Transverse colon (tissue), 4 donors: ENCODE results near the gene SEMA4D. TPM values are rescaled to one million over a fixed set of nuclear protein-coding genes. Genes with fewer than 3 reads are reported as not detected.

ENCODE experiments used
- DNase-seq: peaks from one replicate; pipeline ENCODE4 v3.0.0-alpha.2; 2019
- H3K27ac ChIP-seq, 4 donors: fragments of 200-600 bp; sonication (generic); 2 replicates each; pipeline ENCODE4 v1.5.1; 2016 to 2018; ENCODE audit warnings: inconsistent platforms in 4 of 4
- H3K27me3 ChIP-seq: fragments of 200-600 bp; sonication (generic); 2 replicates; pipeline ENCODE4 v1.5.1; 2017; ENCODE audit warnings: inconsistent platforms
- H3K36me3 ChIP-seq, 4 donors: fragments of 200-600 bp; sonication (generic); 2 replicates each; pipeline ENCODE4 v1.5.1; 2017 to 2019; ENCODE audit warnings: inconsistent platforms in 4 of 4
- H3K4me1 ChIP-seq, 4 donors: fragments of 200-600 bp; sonication (generic); 2 replicates each; pipeline ENCODE4 v1.5.1; 2017 to 2020; ENCODE audit warnings: inconsistent platforms in 4 of 4
- H3K4me3 ChIP-seq, 4 donors: fragments of 200-600 bp; sonication (generic); 1 replicate in 1 of 4; 2 replicates in 3 of 4; pipeline versions ENCODE4 v1.5.1 to v1.6.1; 2017 to 2019; ENCODE audit warnings: inconsistent platforms in 4 of 4
- H3K9me3 ChIP-seq, 2 donors: fragments of 200-600 bp; sonication (generic); 2 replicates each; pipeline ENCODE4 v1.5.1; 2017 to 2019; ENCODE audit warnings: inconsistent platforms in 2 of 2
- CTCF ChIP-seq, 5 experiments: fragments of 200-600 bp in 3 of 5; fragments of 450-650 bp in 2 of 5; sonication (generic) in 3 of 5; IDR thresholded peaks; 1 replicate in 2 of 5; 2 replicates in 3 of 5; pipeline ENCODE4 v1.5.1; 2016 to 2017; ENCODE audit warnings: antibody characterized with exemption in 5 of 5, inconsistent platforms in 3 of 5, mild to moderate bottlenecking in 2 of 5, moderate library complexity in 1 of 5
- EP300 ChIP-seq: sonication (generic); formaldehyde crosslinking; IDR thresholded peaks from one replicate; pipeline ENCODE4 v1.6.1; 2017; ENCODE audit warnings: antibody characterized with exemption, low read depth
- POLR2A ChIP-seq: fragments of 450-650 bp; IDR thresholded peaks from one replicate; pipeline ENCODE4 v1.6.1; 2016; ENCODE audit warnings: antibody characterized with exemption, mild to moderate bottlenecking, moderate library complexity
- POLR2AphosphoS5 ChIP-seq, 3 donors: sonication (generic); formaldehyde crosslinking; IDR thresholded peaks; one replicate each; pipeline ENCODE4 v1.6.1; 2016; ENCODE audit warnings: antibody characterized with exemption in 3 of 3
- WGBS, 2 donors: methylation state at CpG; one replicate each; pipeline ENCODE4 v1.1.5; 2018; ENCODE audit warnings: low coverage in 1 of 2; 5-methylcytosine and 5-hydroxymethylcytosine counted together
- in situ Hi-C, 4 donors: fragments of 200-750 bp; cut with MboI; loops; one replicate each; pipeline versions ENCODE4 v1.15.0 to v1.15.1; 2017; ENCODE audit warnings: low sequenced_read_pairs in 3 of 4, low pct_ligation_motif_present in 1 of 4, low pct_unique_long_range_greater_than_20kb in 1 of 4
- intact Hi-C: fragments of 100-400 bp; cut with DNase I; formaldehyde crosslinking; loops from one replicate; pipeline ENCODE4 v1.15.1; 2023; ENCODE audit warnings: low total_unique reads
- total RNA-seq, 4 donors: library from RNA; depleted of rRNA; stranded (reverse); fragments of >200 nt; gene quantifications; one replicate each; pipeline ENCODE4 v1.1.0, GENCODE V29; 2016

The SEMA4D gene
- total RNA-seq, 4 donors from 2014 or later: 8.7 to 29.1 (median 14.5) TPM

DNA sequence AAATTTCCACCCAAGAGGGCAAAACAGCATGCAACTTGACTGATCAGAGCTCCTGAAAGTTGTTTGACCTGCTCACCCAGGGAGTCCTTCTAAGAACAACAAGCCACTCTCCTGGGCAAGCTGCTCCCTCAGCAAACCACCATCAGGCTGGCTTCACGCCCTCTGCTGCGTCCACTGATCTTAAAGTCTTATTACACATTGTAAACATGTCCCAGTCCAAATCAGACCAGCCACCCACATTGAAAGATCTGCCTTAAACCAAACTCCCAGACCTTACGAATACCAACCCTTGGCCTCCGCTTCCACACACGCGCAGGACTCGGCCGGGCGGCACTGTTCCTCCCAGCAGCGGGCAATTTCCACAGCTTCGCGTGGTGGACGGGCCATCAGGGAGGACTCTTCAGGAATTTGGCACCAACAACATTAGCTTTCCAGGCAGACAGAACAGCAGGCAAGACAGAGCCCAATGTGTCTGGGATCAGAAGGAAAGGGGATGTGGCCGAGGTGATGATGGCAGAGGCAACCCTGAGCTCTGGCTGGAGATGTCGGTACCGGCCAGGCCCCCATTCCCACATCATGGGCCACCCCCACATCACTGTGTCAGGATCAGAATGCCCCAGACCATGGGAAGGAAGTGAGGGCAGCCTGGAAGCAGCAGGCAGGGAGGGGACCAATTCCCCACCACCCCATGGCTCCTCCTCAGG lies 56.8 kb downstream of the SEMA4D start:
- TF ChIP-seq EP300 (no peak), POLR2A (no peak), POLR2AphosphoS5 (IDR thresholded peaks at IDR 0.05) (no peak), CTCF (IDR thresholded peaks at IDR 0.05) (no peak)
- Histone ChIP-seq H3K27ac (peak overlapping the region in 3 of 4 donors; percentile 15 to 41 (median 37)), H3K4me1 (peaks cover 15 to 64% (median 34%) of the 10 kb centered on the region in 4 donors), H3K4me3 (no peak overlapping the region), H3K36me3 (no peaks in the 10 kb centered on the region), H3K9me3 (no peaks in the 10 kb centered on the region), H3K27me3 (no peaks in the 10 kb centered on the region)
- in situ Hi-C loops: no loop called here
- intact Hi-C loops: no loop called here
- no peak for DNase-seq
- 84 to 87% methylated on average over 3 to 16 of the region's 16 CpGs for WGBS, 2 donors

DNA sequence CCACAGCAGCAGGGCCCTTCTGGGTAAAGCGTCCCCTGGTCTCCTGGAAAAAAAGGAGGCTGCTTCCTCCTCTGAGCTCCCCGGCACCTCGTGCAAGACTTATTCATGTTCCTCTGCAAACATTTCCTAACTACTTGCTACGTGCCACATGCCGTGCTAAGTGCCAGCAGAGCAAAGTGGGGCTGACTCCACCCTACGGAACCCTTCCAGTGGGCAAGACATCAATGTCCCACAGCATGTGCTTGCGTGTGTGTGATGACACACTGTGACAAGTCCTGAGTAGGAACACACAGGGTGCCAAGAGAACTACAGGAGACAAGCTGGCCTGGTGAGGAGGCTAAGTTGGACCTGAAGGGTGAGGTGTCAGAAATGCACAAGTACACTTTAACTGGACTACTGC lies 57.4 kb downstream of the SEMA4D start:
- intact Hi-C loops: no loop called here

DNA sequence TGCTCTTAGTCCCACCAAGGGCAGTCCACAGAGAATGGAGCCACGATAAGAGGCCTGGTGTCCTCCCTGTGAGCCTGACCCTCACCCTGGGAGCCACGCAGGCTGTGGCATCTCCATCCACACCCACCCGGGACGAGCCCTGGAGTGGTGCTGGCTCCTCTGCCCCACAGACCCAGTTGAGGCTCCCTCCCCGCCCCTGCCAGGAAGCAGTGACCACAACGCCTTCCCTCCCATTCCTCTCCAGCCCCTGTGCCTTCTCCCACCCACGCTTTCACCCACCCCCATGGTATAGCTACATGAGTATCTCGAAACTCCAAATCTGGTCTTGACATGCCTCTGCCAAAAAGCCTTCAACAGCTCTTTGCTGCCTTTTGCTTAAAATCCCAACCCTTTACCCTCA lies 57.9 kb downstream of the SEMA4D start:
- peaks cover 23 to 71% (median 44%) of the 10 kb centered on the region in 4 donors for H3K4me1 ChIP-seq
- no peaks in the 10 kb centered on the region for H3K27me3 ChIP-seq
- no peak for TF ChIP-seq POLR2A
- TF ChIP-seq CTCF (IDR thresholded peaks at IDR 0.05): no peak
- TF ChIP-seq EP300: no peak
- TF ChIP-seq POLR2AphosphoS5 (IDR thresholded peaks at IDR 0.05): no peak
- no peaks in the 10 kb centered on the region for H3K36me3 ChIP-seq
- in situ Hi-C loops: no loop called here
- no peaks in the 10 kb centered on the region for H3K9me3 ChIP-seq
- WGBS, 2 donors: 68 to 82% methylated on average over 2 to 7 of the region's 8 CpGs
- DNase-seq: no peak
- H3K4me3 ChIP-seq: no peak overlapping the region
- H3K27ac ChIP-seq: peak overlapping the region in 2 of 4 donors; percentile 15 to 41
- intact Hi-C loops: no loop called here

More for the DNA sequence above, 57.4 kb downstream of the SEMA4D start:
- Histone ChIP-seq H3K4me1 (peaks cover 20 to 69% (median 39%) of the 10 kb centered on the region in 4 donors), H3K9me3 (no peaks in the 10 kb centered on the region), H3K36me3 (no peaks in the 10 kb centered on the region), H3K4me3 (no peak overlapping the region), H3K27me3 (no peaks in the 10 kb centered on the region), H3K27ac (peak overlapping the region in 3 of 4 donors; percentile 15 to 41 (median 37))
- 71 to 89% methylated on average over 3 to 7 of the region's 7 CpGs for WGBS, 2 donors
- TF ChIP-seq EP300 (no peak), CTCF (IDR thresholded peaks at IDR 0.05) (no peak), POLR2A (no peak), POLR2AphosphoS5 (IDR thresholded peaks at IDR 0.05) (no peak)
- in situ Hi-C loops: no loop called here
- DNase-seq: peak; percentile 35

DNA sequence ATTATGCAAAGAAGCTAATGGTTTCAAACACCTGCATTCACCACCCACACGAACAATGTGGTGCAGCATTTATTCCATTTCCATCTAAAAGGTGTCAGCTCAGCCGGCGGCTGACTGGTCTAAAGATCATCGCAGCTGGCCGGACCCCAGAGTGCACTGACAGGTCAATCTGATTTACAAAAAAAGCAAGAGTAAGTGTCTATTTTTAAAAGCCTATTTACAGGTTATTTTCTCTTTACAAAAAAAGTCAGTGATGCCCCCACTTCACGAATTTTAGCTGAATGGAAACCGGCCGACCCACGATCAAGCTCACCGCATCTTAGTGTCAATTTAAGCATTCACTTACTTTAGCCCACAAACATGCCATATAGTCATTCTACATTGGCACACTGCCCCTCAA lies 58.3 kb downstream of the SEMA4D start:
- TF ChIP-seq POLR2AphosphoS5 (IDR thresholded peaks at IDR 0.05) (no peak), EP300 (no peak), POLR2A (no peak), CTCF (IDR thresholded peaks at IDR 0.05) (no peak)
- intact Hi-C loops: no loop called here
- Histone ChIP-seq H3K4me1 (peaks cover 24 to 76% (median 46%) of the 10 kb centered on the region in 4 donors), H3K9me3 (no peaks in the 10 kb centered on the region), H3K4me3 (no peak overlapping the region), H3K36me3 (no peaks in the 10 kb centered on the region), H3K27me3 (no peaks in the 10 kb centered on the region), H3K27ac (peak overlapping the region in 2 of 4 donors; percentile 15 to 41)
- no peak for DNase-seq
- in situ Hi-C loops: no loop called here
- 90 to 97% methylated on average over 9 to 10 of the region's 10 CpGs for WGBS, 2 donors
